ENCODE measurements around the gene AURKB.
"Not testable (repeated sequence)": the region's sequence is repeated elsewhere in the genome, so short reads cannot be mapped to it uniquely, and the experiment has no call there.

AURKB gene

GRCh38 chr17:8170186-8170585 lies 40.2 kb downstream of the AURKB start:
- not testable (repeated sequence) for H3K27me3 Mint-ChIP-seq; H3K4me3 Mint-ChIP-seq; ATAC-seq (replicated peaks); H3K9me3 Mint-ChIP-seq; H3K27ac Mint-ChIP-seq; DNase-seq
- H3K36me3 Mint-ChIP-seq (ENCODE audit: insufficient read depth): peaks cover 29% of the 10 kb centered on the region
- H3K4me1 Mint-ChIP-seq (ENCODE audit: low read depth in 2 of 2): peaks cover 21 to 26% of the 10 kb centered on the region in 2 donors

- ATAC-seq (replicated peaks) (no peak), DNase-seq (no peak)
- H3K9me3 Mint-ChIP-seq: no peaks in the 10 kb centered on the region
- no peak overlapping the region for H3K4me3 Mint-ChIP-seq
- peaks cover 26 to 27% of the 10 kb centered on the region in 2 donors for H3K4me1 Mint-ChIP-seq (ENCODE audit: low read depth in 2 of 2)
- H3K27ac Mint-ChIP-seq: no peak overlapping the region
- peaks cover 34% of the 10 kb centered on the region for H3K36me3 Mint-ChIP-seq (ENCODE audit: insufficient read depth)
- H3K27me3 Mint-ChIP-seq: no peaks in the 10 kb centered on the region
Measured at GRCh38 chr17:8167526-8167925, 42.8 kb downstream of the AURKB start.

- Mint-ChIP-seq H3K9me3 (no peaks in the 10 kb centered on the region), H3K4me1 (ENCODE audit: low read depth in 2 of 2) (peaks cover 23 to 26% of the 10 kb centered on the region in 2 donors), H3K27me3 (no peaks in the 10 kb centered on the region), H3K27ac (no peak overlapping the region), H3K4me3 (no peak overlapping the region), H3K36me3 (ENCODE audit: insufficient read depth) (peaks cover 34% of the 10 kb centered on the region)
- no peak for ATAC-seq (replicated peaks)
- no peak for DNase-seq
Measured at GRCh38 chr17:8166731-8167130, 43.6 kb downstream of the AURKB start.

- no peak for DNase-seq
- Mint-ChIP-seq H3K4me3 (peak overlapping the region; percentile 86 to 89), H3K36me3 (ENCODE audit: insufficient read depth) (peaks cover 49% of the 10 kb centered on the region)
Measured at GRCh38 chr17:8164815-8165131, 45.6 kb downstream of the AURKB start.

GRCh38 chr17:8163978-8164814 lies 46.2 kb downstream of the AURKB start:
- Mint-ChIP-seq H3K4me1 (ENCODE audit: low read depth in 2 of 2) (peaks cover 43 to 49% of the 10 kb centered on the region in 2 donors), H3K27ac (peak overlapping the region in 1 of 2 donors; percentile 97), H3K27me3 (no peaks in the 10 kb centered on the region), H3K9me3 (no peaks in the 10 kb centered on the region), H3K4me3 (peak overlapping the region; percentile 86 to 89), H3K36me3 (ENCODE audit: insufficient read depth) (peaks cover 51% of the 10 kb centered on the region)
- peak; percentile 68 for ATAC-seq (replicated peaks)
- DNase-seq: peak; percentile 68 to 81 (median 70)

More at GRCh38 chr17:8164815-8165131, 45.6 kb downstream of the AURKB start:
- no peaks in the 10 kb centered on the region for H3K27me3 Mint-ChIP-seq
- H3K9me3 Mint-ChIP-seq: no peaks in the 10 kb centered on the region
- H3K4me1 Mint-ChIP-seq (ENCODE audit: low read depth in 2 of 2): peaks cover 39 to 43% of the 10 kb centered on the region in 2 donors
- ATAC-seq (replicated peaks): no peak
- H3K27ac Mint-ChIP-seq: peak overlapping the region in 1 of 2 donors; percentile 97

GRCh38 chr17:8162997-8163977 lies 47.1 kb downstream of the AURKB start:
- ATAC-seq (replicated peaks): peak; percentile 18
- Mint-ChIP-seq H3K4me1 (ENCODE audit: low read depth in 2 of 2) (peaks cover 49 to 56% of the 10 kb centered on the region in 2 donors), H3K9me3 (no peaks in the 10 kb centered on the region), H3K4me3 (peak overlapping the region; percentile 86 to 89), H3K27ac (peak overlapping the region in 1 of 2 donors; percentile 97), H3K27me3 (no peaks in the 10 kb centered on the region), H3K36me3 (ENCODE audit: insufficient read depth) (peaks cover 58% of the 10 kb centered on the region)
- DNase-seq: peak in 2 of 3 experiments; percentile 15 to 30

GRCh38 chr17:8162233-8162996 lies 48.0 kb downstream of the AURKB start, which contains the start of gene VAMP2:
Gene VAMP2 (minus strand): TSS chr17:8162948. CDS start chr17:8162879, 69 bp downstream.
- ATAC-seq (replicated peaks) (peak; percentile 64), DNase-seq (peak; percentile 82 to 87 (median 86))
- Mint-ChIP-seq H3K27me3 (no peaks in the 10 kb centered on the region), H3K27ac (peak within 1 kb of the TSS in 1 of 2 donors; percentile 97), H3K4me1 (ENCODE audit: low read depth in 2 of 2) (peaks cover 50 to 58% of the 10 kb centered on the region in 2 donors), H3K4me3 (peak within 1 kb of the TSS; percentile 86 to 89), H3K9me3 (no peaks in the 10 kb centered on the region), H3K36me3 (ENCODE audit: insufficient read depth) (peaks cover 64% of the 10 kb centered on the region)

- no peak for ATAC-seq (replicated peaks)
Measured at GRCh38 chr17:8161289-8162232, 48.8 kb downstream of the AURKB start.

GRCh38 chr17:8160741-8161221 lies 49.6 kb downstream of the AURKB start:
- peaks cover 50 to 58% of the 10 kb centered on the region in 2 donors for H3K4me1 Mint-ChIP-seq (ENCODE audit: low read depth in 2 of 2)
- peak overlapping the region; percentile 86 to 89 for H3K4me3 Mint-ChIP-seq
- peaks cover 61% of the 10 kb centered on the region for H3K36me3 Mint-ChIP-seq (ENCODE audit: insufficient read depth)
- no peak for ATAC-seq (replicated peaks)
- no peaks in the 10 kb centered on the region for H3K9me3 Mint-ChIP-seq
- no peak for DNase-seq
- H3K27ac Mint-ChIP-seq: peak overlapping the region in 1 of 2 donors; percentile 97
- H3K27me3 Mint-ChIP-seq: no peaks in the 10 kb centered on the region

More at GRCh38 chr17:8161289-8162232, 48.8 kb downstream of the AURKB start:
- no peak for DNase-seq
- peak overlapping the region; percentile 86 to 89 for H3K4me3 Mint-ChIP-seq
- H3K36me3 Mint-ChIP-seq (ENCODE audit: insufficient read depth): peaks cover 62% of the 10 kb centered on the region
- no peaks in the 10 kb centered on the region for H3K27me3 Mint-ChIP-seq
- H3K9me3 Mint-ChIP-seq: no peaks in the 10 kb centered on the region
- peaks cover 50 to 58% of the 10 kb centered on the region in 2 donors for H3K4me1 Mint-ChIP-seq (ENCODE audit: low read depth in 2 of 2)
- peak overlapping the region in 1 of 2 donors; percentile 97 for H3K27ac Mint-ChIP-seq

- Mint-ChIP-seq H3K4me1 (ENCODE audit: low read depth in 2 of 2) (peaks cover 50 to 57% of the 10 kb centered on the region in 2 donors), H3K9me3 (no peaks in the 10 kb centered on the region), H3K27ac (peak overlapping the region in 1 of 2 donors; percentile 97), H3K36me3 (ENCODE audit: insufficient read depth) (peaks cover 61% of the 10 kb centered on the region), H3K27me3 (no peaks in the 10 kb centered on the region), H3K4me3 (peak overlapping the region; percentile 86 to 89)
- ATAC-seq (replicated peaks) (no peak), DNase-seq (no peak)
Measured at GRCh38 chr17:8160224-8160577, 50.2 kb downstream of the AURKB start.

- Mint-ChIP-seq H3K4me1 (ENCODE audit: low read depth in 2 of 2) (peaks cover 46 to 51% of the 10 kb centered on the region in 2 donors), H3K27ac (peak overlapping the region in 1 of 2 donors; percentile 97), H3K36me3 (ENCODE audit: insufficient read depth) (peaks cover 60% of the 10 kb centered on the region), H3K4me3 (peak overlapping the region; percentile 86 to 89), H3K9me3 (no peaks in the 10 kb centered on the region), H3K27me3 (no peaks in the 10 kb centered on the region)
- DNase-seq: no peak
- no peak for ATAC-seq (replicated peaks)
Measured at GRCh38 chr17:8159459-8160223, 50.7 kb downstream of the AURKB start.
